ENCODE data around the gene RBPJ.

RBPJ gene

GRCh38 chr4:26331380-26331950 lies 10.7 kb downstream of the RBPJ start:
- Mint-ChIP-seq H3K27ac (peak overlapping the region in 1 of 2 donors; percentile 81), H3K4me1 (ENCODE audit: low read depth in 2 of 2) (peaks cover 29 to 40% of the 10 kb centered on the region in 2 donors), H3K36me3 (ENCODE audit: insufficient read depth) (peaks cover 6% of the 10 kb centered on the region), H3K9me3 (no peaks in the 10 kb centered on the region), H3K27me3 (no peaks in the 10 kb centered on the region), H3K4me3 (no peak overlapping the region)
- no peak for ATAC-seq (replicated peaks)
- DNase-seq, result no peak

- no peak overlapping the region for H3K4me3 Mint-ChIP-seq
- ATAC-seq (replicated peaks), result no peak
- H3K4me1 Mint-ChIP-seq (ENCODE audit: low read depth in 2 of 2), result peaks cover 28 to 45% of the 10 kb centered on the region in 2 donors
- no peak overlapping the region for H3K27ac Mint-ChIP-seq
- H3K36me3 Mint-ChIP-seq (ENCODE audit: insufficient read depth), result peaks cover 11% of the 10 kb centered on the region
- H3K27me3 Mint-ChIP-seq, result no peaks in the 10 kb centered on the region
- no peak for DNase-seq
- H3K9me3 Mint-ChIP-seq, result no peaks in the 10 kb centered on the region
Observed at GRCh38 chr4:26334366-26334765, 13.6 kb downstream of the RBPJ start.

GRCh38 chr4:26337612-26338011 lies 16.8 kb downstream of the RBPJ start:
- no peaks in the 10 kb centered on the region for H3K27me3 Mint-ChIP-seq
- ATAC-seq (replicated peaks), result no peak
- no peaks in the 10 kb centered on the region for H3K9me3 Mint-ChIP-seq
- peak overlapping the region in 1 of 2 donors; percentile 47 for H3K4me3 Mint-ChIP-seq
- no peak for DNase-seq
- H3K4me1 Mint-ChIP-seq (ENCODE audit: low read depth in 2 of 2), result peaks cover 34 to 58% of the 10 kb centered on the region in 2 donors
- H3K36me3 Mint-ChIP-seq (ENCODE audit: insufficient read depth), result peaks cover 14% of the 10 kb centered on the region
- no peak overlapping the region for H3K27ac Mint-ChIP-seq

- Mint-ChIP-seq H3K27ac (no peak overlapping the region), H3K4me3 (no peak overlapping the region), H3K4me1 (ENCODE audit: low read depth in 2 of 2) (peaks cover 42 to 56% of the 10 kb centered on the region in 2 donors), H3K36me3 (ENCODE audit: insufficient read depth) (peaks cover 8% of the 10 kb centered on the region), H3K27me3 (no peaks in the 10 kb centered on the region), H3K9me3 (no peaks in the 10 kb centered on the region)
- DNase-seq (no peak), ATAC-seq (replicated peaks) (no peak)
Observed at GRCh38 chr4:26342328-26343037, 21.7 kb downstream of the RBPJ start.

GRCh38 chr4:26343038-26343398 lies 22.2 kb downstream of the RBPJ start:
- Mint-ChIP-seq H3K4me3 (no peak overlapping the region), H3K4me1 (ENCODE audit: low read depth in 2 of 2) (peaks cover 39 to 54% of the 10 kb centered on the region in 2 donors), H3K27me3 (no peaks in the 10 kb centered on the region), H3K36me3 (ENCODE audit: insufficient read depth) (peaks cover 8% of the 10 kb centered on the region), H3K27ac (no peak overlapping the region), H3K9me3 (no peaks in the 10 kb centered on the region)
- DNase-seq (no peak), ATAC-seq (replicated peaks) (no peak)

GRCh38 chr4:26344901-26345564 lies 24.2 kb downstream of the RBPJ start:
- H3K27me3 Mint-ChIP-seq, result no peaks in the 10 kb centered on the region
- DNase-seq (no peak), ATAC-seq (replicated peaks) (no peak)
- H3K4me1 Mint-ChIP-seq (ENCODE audit: low read depth in 2 of 2), result peaks cover 44 to 60% of the 10 kb centered on the region in 2 donors
- H3K9me3 Mint-ChIP-seq, result no peaks in the 10 kb centered on the region
- peaks cover 3% of the 10 kb centered on the region for H3K36me3 Mint-ChIP-seq (ENCODE audit: insufficient read depth)
- H3K27ac Mint-ChIP-seq, result peak overlapping the region in 1 of 2 donors; percentile 58
- H3K4me3 Mint-ChIP-seq, result no peak overlapping the region

GRCh38 chr4:26345565-26345938 lies 24.7 kb downstream of the RBPJ start:
- no peak for DNase-seq
- H3K4me1 Mint-ChIP-seq (ENCODE audit: low read depth in 2 of 2), result peaks cover 43 to 60% of the 10 kb centered on the region in 2 donors
- no peaks in the 10 kb centered on the region for H3K9me3 Mint-ChIP-seq
- no peak for ATAC-seq (replicated peaks)
- H3K36me3 Mint-ChIP-seq (ENCODE audit: insufficient read depth), result peaks cover 3% of the 10 kb centered on the region
- no peak overlapping the region for H3K4me3 Mint-ChIP-seq
- H3K27me3 Mint-ChIP-seq, result no peaks in the 10 kb centered on the region
- peak overlapping the region; percentile 26 to 58 for H3K27ac Mint-ChIP-seq

GRCh38 chr4:26346203-26346620 lies 25.4 kb downstream of the RBPJ start:
- H3K4me3 Mint-ChIP-seq, result peak overlapping the region in 1 of 2 donors; percentile 2
- H3K27me3 Mint-ChIP-seq, result no peaks in the 10 kb centered on the region
- peaks cover 40 to 57% of the 10 kb centered on the region in 2 donors for H3K4me1 Mint-ChIP-seq (ENCODE audit: low read depth in 2 of 2)
- ATAC-seq (replicated peaks) (peak; percentile 84), DNase-seq (no peak)
- H3K27ac Mint-ChIP-seq, result peak overlapping the region; percentile 26 to 58
- H3K9me3 Mint-ChIP-seq, result no peaks in the 10 kb centered on the region
- peaks cover 3% of the 10 kb centered on the region for H3K36me3 Mint-ChIP-seq (ENCODE audit: insufficient read depth)

GRCh38 chr4:26349496-26349895 lies 28.7 kb downstream of the RBPJ start:
- Mint-ChIP-seq H3K36me3 (ENCODE audit: insufficient read depth) (no peaks in the 10 kb centered on the region), H3K4me3 (no peak overlapping the region), H3K4me1 (ENCODE audit: low read depth in 2 of 2) (peaks cover 31 to 48% of the 10 kb centered on the region in 2 donors), H3K9me3 (no peaks in the 10 kb centered on the region), H3K27ac (no peak overlapping the region), H3K27me3 (no peaks in the 10 kb centered on the region)
- ATAC-seq (replicated peaks), result no peak
- no peak for DNase-seq

- peaks cover 27 to 38% of the 10 kb centered on the region in 2 donors for H3K4me1 Mint-ChIP-seq (ENCODE audit: low read depth in 2 of 2)
- H3K27me3 Mint-ChIP-seq, result no peaks in the 10 kb centered on the region
- no peak overlapping the region for H3K27ac Mint-ChIP-seq
- no peaks in the 10 kb centered on the region for H3K9me3 Mint-ChIP-seq
- no peak for ATAC-seq (replicated peaks)
- no peak overlapping the region for H3K4me3 Mint-ChIP-seq
- no peak for DNase-seq
- no peaks in the 10 kb centered on the region for H3K36me3 Mint-ChIP-seq (ENCODE audit: insufficient read depth)
Observed at GRCh38 chr4:26351685-26352084, 30.9 kb downstream of the RBPJ start.

GRCh38 chr4:26354491-26354890 lies 33.7 kb downstream of the RBPJ start:
- no peak for DNase-seq
- no peaks in the 10 kb centered on the region for H3K27me3 Mint-ChIP-seq
- H3K36me3 Mint-ChIP-seq (ENCODE audit: insufficient read depth), result no peaks in the 10 kb centered on the region
- H3K4me1 Mint-ChIP-seq (ENCODE audit: low read depth in 2 of 2), result peaks cover 19 to 24% of the 10 kb centered on the region in 2 donors
- H3K4me3 Mint-ChIP-seq, result no peak overlapping the region
- H3K9me3 Mint-ChIP-seq, result no peaks in the 10 kb centered on the region
- ATAC-seq (replicated peaks), result no peak
- H3K27ac Mint-ChIP-seq, result no peak overlapping the region

- H3K27me3 Mint-ChIP-seq, result no peaks in the 10 kb centered on the region
- H3K27ac Mint-ChIP-seq, result no peak overlapping the region
- no peaks in the 10 kb centered on the region for H3K9me3 Mint-ChIP-seq
- H3K4me1 Mint-ChIP-seq (ENCODE audit: low read depth in 2 of 2), result peaks cover 14 to 19% of the 10 kb centered on the region in 2 donors
- peak; percentile 29 for ATAC-seq (replicated peaks)
- peaks cover 5% of the 10 kb centered on the region for H3K36me3 Mint-ChIP-seq (ENCODE audit: insufficient read depth)
- no peak overlapping the region for H3K4me3 Mint-ChIP-seq
- no peak for DNase-seq
Observed at GRCh38 chr4:26355392-26356052, 34.7 kb downstream of the RBPJ start.

GRCh38 chr4:26356081-26356501 lies 35.3 kb downstream of the RBPJ start:
- H3K4me3 Mint-ChIP-seq, result no peak overlapping the region
- peaks cover 18 to 22% of the 10 kb centered on the region in 2 donors for H3K4me1 Mint-ChIP-seq (ENCODE audit: low read depth in 2 of 2)
- no peak overlapping the region for H3K27ac Mint-ChIP-seq
- DNase-seq (no peak), ATAC-seq (replicated peaks) (peak; percentile 69)
- peaks cover 8% of the 10 kb centered on the region for H3K36me3 Mint-ChIP-seq (ENCODE audit: insufficient read depth)
- H3K27me3 Mint-ChIP-seq, result no peaks in the 10 kb centered on the region
- H3K9me3 Mint-ChIP-seq, result no peaks in the 10 kb centered on the region
